SK-N-DZ (cell line): Measurements from ENCODE around the gene TIPRL.
"Not testable (repeated sequence)": the region's sequence is repeated elsewhere in the genome, so short reads cannot be mapped to it uniquely, and the experiment has no call there.

Experiments used
- DNase-seq: peaks from one replicate; pipeline ENCODE4 v3.0.0-alpha.2; 2015; ENCODE audit warnings: low spot score

TIPRL gene

DNA sequence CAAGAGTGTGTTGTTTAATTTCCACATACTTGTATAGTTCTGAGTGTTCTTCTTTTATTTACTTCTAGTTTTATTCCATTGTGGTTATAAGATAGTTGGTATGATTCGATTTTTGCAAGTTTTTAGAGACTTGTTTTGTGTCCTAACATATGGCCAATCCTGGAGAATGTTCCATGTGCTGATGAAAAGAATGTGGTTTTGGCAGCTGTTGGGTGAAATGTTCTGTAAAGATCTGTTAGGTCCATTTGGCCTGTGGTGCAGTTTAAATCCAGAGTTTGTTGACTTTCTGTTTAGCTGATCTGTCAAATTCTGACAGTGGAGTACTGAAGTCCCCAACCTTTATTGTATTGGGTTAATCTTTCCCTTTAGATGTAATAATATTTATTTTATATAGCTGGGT, 19.5 kb upstream of the TIPRL start:
- DNase-seq, result no peak

DNA sequence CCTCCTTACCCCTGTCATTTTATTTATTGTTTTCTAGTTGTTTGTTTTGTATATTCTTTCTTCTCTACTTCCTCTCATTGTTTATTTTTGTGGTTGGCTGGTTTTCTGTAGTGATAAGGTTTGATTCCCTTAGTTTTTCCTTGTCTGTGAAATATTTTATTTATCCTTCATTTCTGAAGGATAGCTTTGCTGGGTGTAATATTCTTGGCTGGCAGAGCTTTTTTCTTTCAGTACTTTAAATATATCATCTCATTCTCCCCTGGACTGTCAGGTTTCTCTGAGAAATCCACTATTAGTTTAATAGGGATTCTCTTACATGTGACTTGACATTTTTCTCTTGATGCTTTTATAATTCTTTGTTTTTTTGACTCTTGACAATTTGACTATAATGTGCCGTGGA, 18.8 kb upstream of the TIPRL start:
- no peak for DNase-seq

DNA sequence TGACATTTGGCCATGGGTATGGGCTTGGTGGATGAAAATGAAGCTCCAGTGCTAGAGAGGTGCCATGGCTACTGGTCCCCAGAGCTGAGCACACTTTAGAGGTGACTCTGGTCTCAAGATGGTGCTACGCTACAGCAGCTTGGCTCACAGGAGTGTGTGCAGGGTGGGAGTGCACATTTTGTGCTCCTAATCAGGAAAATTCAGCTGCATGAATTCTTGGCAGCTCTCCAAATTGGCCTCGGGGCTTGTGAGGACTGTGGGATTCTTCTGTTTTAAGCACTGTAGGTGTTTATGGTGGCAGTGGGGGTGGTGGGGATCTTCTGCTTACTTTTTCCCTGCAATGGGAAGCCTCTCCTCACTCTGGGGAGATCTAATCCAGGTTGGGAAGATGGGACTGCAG, 17.3 kb upstream of the TIPRL start:
- DNase-seq, result no peak

DNA sequence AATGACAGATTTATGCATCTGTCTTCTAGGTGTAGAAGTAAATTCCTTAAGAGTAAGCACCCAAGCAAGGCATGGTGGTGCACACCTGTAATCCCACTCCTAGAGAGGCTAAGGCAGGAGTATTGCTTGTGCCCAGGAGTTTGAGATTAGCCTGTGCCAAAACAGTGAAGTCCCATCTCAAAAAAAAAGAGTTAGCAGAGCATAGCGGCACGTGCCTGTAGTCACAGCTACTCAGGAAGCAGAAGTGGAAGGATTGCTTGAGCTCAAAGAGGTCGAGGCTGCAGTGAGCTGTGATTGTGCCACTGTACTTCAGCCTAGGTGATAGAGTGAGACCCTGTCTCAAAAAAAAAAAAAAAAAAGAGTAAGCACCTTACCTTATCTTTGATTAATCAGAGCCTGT, 15.1 kb upstream of the TIPRL start:
- DNase-seq, result no peak

DNA sequence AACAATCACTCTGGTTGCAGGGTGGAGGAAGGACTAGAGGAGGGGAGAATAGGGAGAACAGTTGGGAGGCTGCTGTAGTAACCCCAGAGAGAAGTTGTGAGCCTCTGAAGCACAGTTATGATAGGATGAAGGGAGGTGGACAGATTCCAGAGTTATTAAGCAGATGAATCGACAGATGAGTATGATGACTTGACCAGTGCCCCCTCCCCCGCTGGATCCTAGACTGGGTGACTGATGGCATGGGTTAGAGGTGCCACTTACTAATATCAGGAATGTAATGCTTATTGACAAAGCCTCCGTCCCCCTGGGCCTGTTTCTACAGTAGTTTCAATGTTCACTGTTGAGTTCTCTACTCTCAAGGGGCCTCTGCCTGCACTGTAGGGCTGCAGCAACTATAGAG, 14.0 kb upstream of the TIPRL start:
- no peak for DNase-seq

GRCh38 chr1:168167806-168168205, 11.0 kb upstream of the TIPRL start:
- DNase-seq, result no peak

DNA sequence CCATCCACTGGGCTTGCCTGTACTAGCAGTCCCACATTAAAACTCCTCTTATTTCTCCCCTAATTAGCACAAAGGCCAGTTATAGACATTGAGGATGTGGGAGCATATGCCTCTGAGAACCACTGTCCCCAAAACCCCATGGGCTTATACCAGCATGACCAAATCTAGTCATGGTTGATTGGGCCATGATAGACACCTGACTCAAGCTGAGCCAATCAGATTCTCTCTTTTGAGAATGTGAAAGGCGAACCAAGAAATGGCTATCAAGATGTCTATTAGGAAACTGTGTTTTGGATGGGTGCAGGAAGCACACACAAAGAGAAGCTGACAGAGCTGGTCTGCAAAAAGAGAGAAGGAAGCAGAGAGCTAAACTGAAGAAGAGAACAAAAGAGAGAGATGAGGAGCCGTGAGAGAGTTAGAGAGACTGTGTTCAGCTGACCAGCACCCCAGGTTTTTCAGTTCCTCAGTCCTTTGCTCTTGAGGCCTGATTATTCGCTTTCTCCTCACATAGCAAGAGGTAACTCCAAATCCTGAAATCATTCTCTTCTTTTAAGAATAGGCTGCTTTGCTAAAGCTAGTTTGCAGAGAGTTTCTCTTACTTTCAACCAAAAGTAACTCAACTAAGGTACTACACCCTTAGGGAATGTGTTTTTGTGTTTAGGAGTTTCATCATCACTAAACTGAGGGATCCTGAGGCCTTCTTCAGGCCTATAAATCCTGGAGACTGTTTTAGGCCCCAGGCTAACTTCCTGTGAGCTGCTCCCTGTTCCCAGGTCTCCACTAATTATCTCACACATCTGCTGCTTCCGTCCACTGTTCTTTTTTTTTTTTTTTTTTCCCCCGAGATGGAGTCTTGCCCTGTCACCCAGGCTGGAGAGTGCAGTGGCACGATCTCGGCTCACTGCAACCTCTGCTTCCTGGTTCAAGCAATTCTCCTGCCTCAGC, 7.9 kb upstream of the TIPRL start:
- no peak for DNase-seq

- no peak for DNase-seq
These were observed 6.4 kb upstream of the TIPRL start for GRCh38 chr1:168172250-168172915.

DNA sequence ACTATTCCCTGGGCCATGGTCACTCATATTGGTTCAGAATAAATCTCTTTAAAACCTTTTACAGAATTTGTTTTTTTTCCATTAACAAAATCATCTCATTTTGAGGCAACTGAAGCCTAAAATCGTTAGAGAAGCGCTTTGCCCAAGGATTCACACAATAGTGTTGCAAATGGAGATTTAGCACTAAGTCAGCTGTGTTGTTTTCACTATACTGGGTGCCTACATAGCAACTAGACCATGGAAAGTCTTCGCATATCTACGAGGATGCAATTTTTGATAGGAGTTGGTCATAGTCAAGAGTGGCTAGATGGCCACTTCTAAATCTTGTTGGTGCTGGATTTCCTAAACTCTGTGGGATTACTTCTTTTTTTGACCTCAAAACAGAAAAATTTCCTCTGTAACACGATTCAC, 530 bp upstream of the TIPRL start:
- DNase-seq, result no peak

DNA sequence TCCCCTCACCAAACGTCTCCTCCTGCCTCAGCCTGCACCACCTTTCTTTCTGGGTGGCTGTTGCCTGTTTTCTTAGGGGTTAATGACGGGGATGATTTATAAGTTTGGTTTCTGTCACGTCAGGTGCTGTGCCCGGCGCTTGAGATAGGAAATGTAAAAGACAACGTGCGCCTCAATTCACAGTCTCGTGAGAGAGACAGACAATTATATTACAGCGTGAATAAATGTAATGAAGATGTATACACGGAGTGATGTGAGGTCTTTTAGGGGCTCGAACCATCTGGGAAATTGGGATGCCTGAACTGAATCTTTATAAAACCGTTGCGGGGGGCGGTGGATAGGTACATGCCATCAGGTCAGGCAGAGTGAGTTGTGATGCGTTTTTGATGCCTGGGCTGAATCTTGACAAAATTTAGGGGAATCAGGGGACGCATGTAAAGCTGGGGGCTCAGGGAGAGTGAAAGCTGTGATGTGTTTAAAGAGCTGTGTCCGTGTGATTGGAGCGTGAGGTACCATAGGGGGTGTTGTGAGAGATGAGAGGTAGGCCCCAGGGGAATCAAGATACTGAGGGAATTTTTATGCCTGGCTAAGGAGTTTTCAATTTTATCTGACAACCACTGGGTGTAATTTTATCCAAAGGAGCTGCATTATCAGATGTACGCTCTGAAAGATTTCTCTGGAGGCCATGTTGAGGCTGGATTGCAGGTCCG, 831 bp downstream of the TIPRL start:
- peak; percentile 35 for DNase-seq

GRCh38 chr1:168180148-168180524, 1.4 kb downstream of the TIPRL start:
- no peak for DNase-seq

DNA sequence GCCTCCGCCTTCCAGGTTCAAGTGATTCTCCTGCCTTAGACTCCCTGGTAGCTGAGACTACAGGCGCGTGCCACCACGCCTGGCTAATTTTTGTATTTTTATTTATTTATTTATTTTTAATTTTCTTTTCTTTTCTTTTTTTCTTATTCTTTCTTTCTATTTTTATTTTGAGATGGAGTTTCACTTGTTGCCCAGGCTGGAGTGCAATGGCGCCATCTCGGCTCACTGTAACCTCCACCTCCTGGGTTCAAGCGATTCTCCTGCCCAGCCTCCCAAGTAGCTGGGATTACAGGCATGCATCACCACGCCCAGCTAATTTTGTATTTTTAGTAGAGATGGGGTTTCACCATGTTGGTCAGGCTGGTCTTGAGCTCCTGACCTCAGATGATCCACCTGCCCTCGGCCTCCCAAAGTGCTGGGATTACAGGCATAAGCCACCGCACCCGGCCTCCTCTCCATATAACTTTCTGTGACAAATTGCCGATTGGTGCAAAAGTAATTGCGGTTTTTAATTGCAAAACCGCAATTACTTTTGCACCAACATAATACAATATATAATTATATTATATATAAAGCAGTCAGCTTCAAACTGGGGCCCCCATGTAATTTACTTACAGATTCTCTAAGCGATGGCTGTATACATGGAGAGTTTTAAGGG, 2.4 kb downstream of the TIPRL start:
- not testable (repeated sequence) for DNase-seq

GRCh38 chr1:168187177-168187576, 8.4 kb downstream of the TIPRL start:
- DNase-seq, result no peak

- no peak for DNase-seq
These were observed 11.6 kb downstream of the TIPRL start for GRCh38 chr1:168190403-168190802.

GRCh38 chr1:168195199-168196135, 16.7 kb downstream of the TIPRL start:
- DNase-seq, result no peak

DNA sequence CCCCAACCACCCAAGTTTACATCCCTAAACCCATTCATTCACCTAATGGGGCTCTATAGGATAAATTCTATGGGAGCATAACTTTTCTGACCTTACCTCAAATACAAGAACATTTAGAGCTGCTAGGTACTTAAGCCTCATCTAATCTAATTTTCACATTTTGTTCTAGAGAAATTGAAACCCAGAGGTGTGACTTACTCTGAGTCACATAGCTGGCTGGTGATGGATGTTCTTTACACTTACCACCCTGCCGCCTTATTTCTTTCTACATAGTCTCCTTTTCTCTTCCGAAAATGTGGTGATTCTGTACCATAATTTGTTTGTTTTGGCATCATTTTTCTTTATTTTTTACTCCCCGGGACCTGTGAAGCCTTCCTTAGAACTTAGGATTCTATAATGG, 20.3 kb downstream of the TIPRL start:
- no peak for DNase-seq

DNA sequence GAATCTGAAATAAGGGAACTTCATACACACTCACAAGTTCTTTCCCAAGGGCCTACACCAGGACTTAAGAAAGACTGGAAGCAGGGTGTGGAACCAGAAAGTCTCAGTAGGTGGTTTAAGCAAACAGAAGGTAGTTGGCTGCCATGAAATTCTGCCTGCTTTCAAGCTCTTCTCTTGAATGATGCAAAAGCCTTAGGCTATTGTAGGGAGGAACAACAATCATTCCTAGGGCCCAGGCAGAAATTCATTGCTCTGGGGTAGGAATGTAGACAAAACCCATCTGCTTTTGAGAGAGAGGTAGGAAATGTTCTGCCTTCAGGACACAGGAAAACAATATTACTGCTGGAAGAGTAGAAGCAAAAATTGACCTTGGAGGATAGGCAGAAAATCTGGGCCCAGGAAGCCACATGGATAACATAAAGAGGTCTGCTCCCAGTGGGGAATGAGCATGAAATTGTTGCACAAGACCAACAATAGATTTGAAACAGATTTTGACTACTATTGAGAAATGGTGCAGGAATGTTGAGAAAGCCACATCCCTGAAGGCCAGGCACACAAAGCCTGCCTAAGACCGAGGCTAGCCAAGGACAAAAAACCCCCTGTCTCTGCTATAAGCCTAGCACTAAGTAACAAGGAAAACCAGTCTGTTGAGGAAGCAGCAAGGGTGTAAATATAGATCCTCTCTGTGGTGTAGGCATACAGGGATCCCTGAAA, 24.3 kb downstream of the TIPRL start:
- no peak for DNase-seq

DNA sequence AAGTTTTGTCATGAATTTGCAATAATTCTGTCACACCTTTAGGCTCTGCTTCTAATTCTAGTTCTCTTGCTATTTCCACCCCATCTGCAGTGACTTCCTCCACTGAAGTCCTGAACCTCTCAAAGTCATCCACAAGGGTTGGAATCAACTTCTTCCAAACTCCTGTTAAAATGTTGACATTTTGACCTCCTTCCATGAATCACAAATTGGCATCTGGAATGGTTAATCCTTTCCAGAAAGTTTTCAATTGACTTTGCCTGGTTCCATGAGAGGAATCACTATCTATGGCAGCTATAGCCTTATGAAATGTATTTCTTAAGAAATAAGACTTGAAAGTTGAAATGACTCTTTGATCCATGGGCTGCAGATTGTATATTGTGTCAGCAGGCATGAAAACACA, 27.3 kb downstream of the TIPRL start:
- no peak for DNase-seq

DNA sequence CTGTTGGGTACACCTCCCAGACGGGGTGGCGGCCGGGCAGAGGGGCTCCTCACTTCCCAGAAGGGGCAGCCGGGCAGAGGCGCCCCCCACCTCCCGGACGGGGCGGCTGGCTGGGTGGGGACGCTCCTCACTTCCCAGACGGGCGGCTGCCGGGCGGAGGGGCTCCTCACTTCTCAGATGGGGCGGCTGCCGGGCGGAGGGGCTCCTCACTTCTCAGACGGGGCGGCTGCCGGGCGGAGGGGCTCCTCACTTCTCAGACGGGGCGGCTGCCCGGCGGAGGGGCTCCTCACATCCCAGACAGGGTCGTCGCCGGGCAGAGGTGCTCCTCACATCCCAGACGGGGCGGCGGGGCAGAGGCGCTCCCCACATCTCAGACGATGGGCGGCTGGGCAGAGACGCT, 28.9 kb downstream of the TIPRL start:
- DNase-seq, result not testable (repeated sequence)

GRCh38 chr1:168210312-168210711, 31.6 kb downstream of the TIPRL start:
- DNase-seq, result no peak
